IPS-11a (cell line): ENCODE measurements around the gene SURF4.

Source experiments
- H3K4me3 ChIP-seq: one replicate; pipeline ENCODE4 v1.5.1; 2013; ENCODE audit warnings: low read depth, low read length, control low read depth

The SURF4 gene

GRCh38 chr9:133375116-133375723, 640 bp downstream of the SURF4 start:
- peak overlapping the region; percentile 82 for H3K4me3 ChIP-seq

- peak overlapping the region; percentile 82 for H3K4me3 ChIP-seq
These were observed 1.2 kb downstream of the SURF4 start for GRCh38 chr9:133374612-133375115.

GRCh38 chr9:133372144-133372543, 3.7 kb downstream of the SURF4 start:
- no peak overlapping the region for H3K4me3 ChIP-seq

DNA sequence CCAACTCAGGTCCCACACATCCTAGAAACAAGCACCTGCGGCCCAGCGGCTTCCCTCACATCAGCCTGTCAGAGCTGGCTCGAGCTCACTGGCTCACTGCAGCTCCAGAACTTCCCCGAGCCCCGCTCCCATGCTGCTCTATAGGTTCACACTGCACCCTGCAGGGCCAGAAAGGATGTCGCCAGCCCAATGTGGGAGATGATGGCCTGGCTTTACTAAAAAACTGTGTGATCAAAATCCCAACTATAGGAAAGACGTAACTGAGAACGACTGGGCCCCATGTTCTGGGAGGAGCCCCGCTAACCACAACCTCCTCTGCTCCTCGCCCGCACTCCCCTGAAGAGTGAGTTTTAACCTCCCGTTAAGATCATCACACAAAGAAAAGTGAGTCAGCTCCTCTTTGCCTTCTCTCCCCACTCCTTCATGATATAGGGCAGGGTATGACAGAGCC, 4.6 kb downstream of the SURF4 start:
- H3K4me3 ChIP-seq: no peak overlapping the region

DNA sequence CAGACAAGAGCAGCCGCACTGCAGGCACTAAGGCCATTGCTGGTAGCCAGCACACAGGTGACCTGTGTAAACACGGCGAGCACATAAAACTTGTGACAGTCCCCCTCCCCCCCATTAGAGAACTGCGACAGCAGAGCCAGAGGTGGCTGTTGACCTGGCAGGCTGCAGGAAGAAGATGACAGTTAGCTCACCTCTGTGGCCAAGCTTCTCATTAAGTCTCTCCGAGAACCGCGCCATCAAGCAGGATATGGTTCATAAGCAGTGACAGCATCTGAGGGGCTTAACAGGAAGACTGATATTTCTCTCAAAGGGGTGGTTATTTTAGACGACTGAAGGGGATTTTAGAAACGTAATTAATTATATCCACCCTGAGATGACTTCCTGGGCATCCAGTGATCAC, 5.2 kb downstream of the SURF4 start:
- no peak overlapping the region for H3K4me3 ChIP-seq

DNA sequence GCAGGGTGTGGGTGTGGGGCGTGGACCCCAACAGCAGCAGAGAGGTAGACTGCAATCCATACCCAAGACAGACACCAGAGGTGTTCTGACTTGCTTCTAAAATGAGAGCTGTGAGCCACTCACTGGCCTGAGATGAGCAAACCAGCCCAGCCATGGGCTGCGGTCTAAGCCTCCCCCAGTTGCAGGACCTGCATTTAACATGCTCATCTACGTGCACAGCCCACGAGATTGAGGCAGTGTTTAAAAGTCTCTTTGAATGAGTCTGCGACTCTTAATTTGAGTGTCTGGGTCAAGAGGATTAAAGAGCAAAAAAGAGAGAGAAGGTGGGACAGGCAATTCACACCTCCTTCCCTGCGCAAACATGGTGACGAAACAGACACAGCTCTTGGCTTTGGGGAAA, 5.9 kb downstream of the SURF4 start:
- H3K4me3 ChIP-seq: no peak overlapping the region

DNA sequence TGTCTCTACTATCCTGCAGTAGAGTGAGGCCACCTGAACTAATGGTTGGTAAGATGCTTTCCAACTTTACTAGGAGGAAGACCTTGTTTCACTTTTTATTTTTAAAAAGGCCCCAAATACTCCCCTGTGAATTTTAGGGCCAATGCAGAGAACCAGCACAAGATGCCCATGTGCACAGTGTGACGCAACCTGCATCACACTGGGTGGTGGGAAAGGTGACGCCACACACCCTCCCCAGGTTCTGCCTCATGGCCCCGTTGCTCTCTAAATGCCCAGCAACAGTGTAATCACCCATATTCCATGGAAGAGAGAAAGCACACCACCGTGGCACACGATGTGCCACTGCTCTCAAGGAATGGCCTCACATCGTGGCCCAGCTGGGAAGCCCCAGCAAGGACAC, 6.4 kb downstream of the SURF4 start:
- H3K4me3 ChIP-seq: no peak overlapping the region

- H3K4me3 ChIP-seq: no peak overlapping the region
These were observed 7.5 kb downstream of the SURF4 start for GRCh38 chr9:133368249-133368881.

GRCh38 chr9:133367778-133368177, 8.1 kb downstream of the SURF4 start:
- H3K4me3 ChIP-seq: no peak overlapping the region

DNA sequence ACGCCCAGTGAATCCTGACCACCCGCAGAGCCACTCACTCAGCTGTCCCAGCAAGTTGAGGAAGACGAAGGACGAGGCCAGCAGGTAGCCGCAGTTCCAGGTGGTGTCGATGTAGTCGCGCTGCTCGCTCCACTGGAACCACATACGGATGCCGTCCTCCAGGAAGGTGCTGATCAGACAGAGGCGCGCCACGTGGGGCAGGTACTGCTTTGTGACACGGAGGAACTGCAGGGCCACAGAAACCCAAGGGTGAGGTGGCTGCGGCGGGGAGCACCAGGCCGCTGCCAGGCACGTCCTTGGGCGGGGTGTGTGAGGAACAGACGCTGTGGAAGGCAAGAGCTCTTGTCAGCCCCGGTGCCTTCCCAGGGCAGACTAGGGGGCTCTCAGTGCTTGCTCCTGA, 8.6 kb downstream of the SURF4 start:
- no peak overlapping the region for H3K4me3 ChIP-seq

DNA sequence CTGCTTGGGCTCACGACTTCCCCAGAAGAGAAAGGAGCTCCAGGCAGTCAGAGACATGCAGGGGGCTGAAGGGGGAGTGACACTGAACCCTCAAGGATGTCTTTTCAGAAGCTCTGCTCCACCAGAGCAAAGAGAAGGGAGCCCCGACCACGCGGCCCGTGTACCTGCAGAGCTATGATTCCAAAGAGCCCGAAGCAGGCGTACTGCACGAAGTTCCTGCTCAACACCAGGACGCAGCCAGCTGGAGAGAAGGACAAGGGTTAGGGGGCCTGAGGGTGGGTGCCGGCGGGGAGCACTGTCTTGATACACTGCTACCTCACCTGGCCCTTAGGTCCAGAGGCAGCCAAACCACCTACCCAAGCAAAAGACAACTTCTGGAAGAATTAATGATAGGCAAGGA, 9.4 kb downstream of the SURF4 start:
- H3K4me3 ChIP-seq: no peak overlapping the region

DNA sequence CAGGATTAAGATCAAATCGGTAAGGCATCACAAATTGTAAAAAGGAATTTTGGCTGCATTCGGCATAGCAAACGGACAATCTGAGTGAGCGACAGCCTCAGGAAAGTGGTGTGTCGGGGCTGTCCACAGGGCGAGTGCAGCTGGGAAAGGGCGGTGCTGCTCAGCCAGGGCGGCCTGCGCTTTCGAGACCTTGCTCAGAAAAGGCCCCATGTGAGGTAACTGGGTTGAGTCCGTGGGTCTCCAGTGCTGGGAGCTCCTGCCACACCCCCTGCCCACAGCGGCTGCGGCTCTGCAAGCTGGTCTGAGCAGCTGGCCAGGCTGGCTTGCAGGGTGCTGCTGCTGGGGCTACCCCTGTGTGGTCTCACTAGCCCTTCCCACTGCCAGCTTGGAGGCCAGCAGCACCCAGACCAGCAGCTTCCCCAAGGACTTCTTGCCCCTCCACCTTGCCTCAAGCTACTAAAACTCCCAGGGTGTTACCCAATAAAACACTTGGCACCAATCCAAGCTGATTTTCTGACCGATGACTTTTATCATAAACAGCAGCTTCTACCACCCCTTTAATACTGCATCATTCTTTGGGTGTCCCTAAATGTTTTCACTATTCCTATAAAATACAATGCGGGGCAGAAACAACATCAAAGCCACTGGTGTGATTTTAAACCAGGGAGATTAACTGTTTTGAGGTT, 13.4 kb downstream of the SURF4 start:
- H3K4me3 ChIP-seq: no peak overlapping the region

GRCh38 chr9:133361507-133362092, 14.3 kb downstream of the SURF4 start:
- H3K4me3 ChIP-seq: no peak overlapping the region

DNA sequence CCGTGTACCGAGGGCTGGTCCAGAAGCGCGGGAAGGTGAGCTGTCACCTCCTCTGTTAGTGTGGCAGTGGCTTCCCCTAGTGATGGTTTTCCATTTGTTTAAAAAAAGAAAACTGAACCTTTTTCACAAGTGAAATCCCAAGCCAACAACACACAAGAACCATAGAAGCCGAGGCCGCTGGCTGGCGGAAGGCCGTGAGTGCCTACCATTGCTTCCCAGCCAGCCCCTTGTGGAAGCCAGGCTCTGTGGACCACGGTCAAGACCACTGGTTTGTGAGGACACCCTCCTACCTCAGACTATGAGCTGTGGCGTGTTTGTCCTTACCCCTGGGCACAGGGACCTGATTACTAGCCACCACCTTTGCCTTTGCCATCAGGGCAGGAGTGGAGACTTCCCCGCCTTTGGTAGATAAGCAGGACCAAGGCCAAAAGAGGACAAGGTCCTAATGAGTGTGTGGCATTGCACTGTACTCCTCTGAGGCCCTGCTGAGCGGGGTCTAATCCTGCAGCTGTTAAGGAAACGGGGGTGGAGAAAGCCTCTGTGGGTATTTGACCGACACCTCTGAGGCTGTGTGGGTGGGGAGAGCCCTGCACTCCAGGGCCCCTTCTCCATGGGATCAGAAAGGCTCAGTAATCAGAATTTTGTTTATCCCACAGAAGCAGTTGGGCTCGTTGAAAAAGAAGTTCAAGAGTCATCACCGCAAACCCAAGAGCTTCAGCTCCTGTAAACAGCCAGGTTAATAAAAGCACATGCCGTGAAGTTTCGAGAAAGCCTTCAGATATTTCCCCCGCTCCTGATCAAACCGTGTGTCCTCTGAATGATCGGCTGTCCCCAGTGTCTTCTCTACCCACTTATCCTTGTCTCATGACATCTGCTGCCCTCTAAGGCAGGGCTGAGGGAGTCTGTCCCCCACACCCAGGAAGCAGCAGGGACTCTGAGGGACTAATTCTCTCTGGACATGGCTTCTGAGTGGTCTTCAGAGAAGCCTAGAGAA, 15.2 kb downstream of the SURF4 start:
- H3K4me3 ChIP-seq: no peak overlapping the region

GRCh38 chr9:133359399-133360175, 16.3 kb downstream of the SURF4 start:
- no peak overlapping the region for H3K4me3 ChIP-seq

GRCh38 chr9:133357656-133358055, 18.2 kb downstream of the SURF4 start:
- H3K4me3 ChIP-seq: no peak overlapping the region

- H3K4me3 ChIP-seq: peak within 1 kb of the TSS; percentile 91
These were observed 19.3 kb downstream of the SURF4 start, which contains the start of the genes SURF1 and SURF2 for GRCh38 chr9:133356391-133357091. TSS of gene SURF1 (minus strand) at chr9:133356487. CDS start at chr9:133356453, 34 bp downstream. TSS of gene SURF2 (plus strand) at chr9:133356550. CDS start at chr9:133356593, 43 bp downstream.

GRCh38 chr9:133355881-133356357, 19.9 kb downstream of the SURF4 start:
- H3K4me3 ChIP-seq: peak overlapping the region; percentile 91

- no peak overlapping the region for H3K4me3 ChIP-seq
These were observed 21.1 kb downstream of the SURF4 start for GRCh38 chr9:133354766-133355165.
